ENCODE results near the gene SIRPA. TPM values are rescaled to one million over a fixed set of nuclear protein-coding genes. Genes with fewer than 3 reads are reported as not detected.

The SIRPA gene
- total RNA-seq, 1 experiment from 2014 or later = 6.0 TPM

GRCh38 chr20:1924910-1925861, 30.0 kb downstream of the SIRPA start:
- no peak overlapping the region for H3T11ph ChIP-seq (ENCODE audit: low read length)
- H4K8ac ChIP-seq (replicated peaks; ENCODE audit: insufficient read length, low read depth, low read length) = no peak overlapping the region
- H3K9me3 Mint-ChIP-seq = no peaks in the 10 kb centered on the region; a peak in 1 of 5 replicates
- no peak overlapping the region; a peak in 1 of 7 replicates for H3K27ac Mint-ChIP-seq
- no peak overlapping the region for H3K4me2 ChIP-seq (ENCODE audit: insufficient read depth, insufficient read length, low read length)
- no CpG with 5 or more reads among the region's 13 CpGs for WGBS (ENCODE audit: extremely low coverage, insufficient read length, low lambda C conversion rate)
- H3K4me1 ChIP-seq (ENCODE audit: insufficient read depth, low read length) = peaks cover 4% of the 10 kb centered on the region; the same call in 1 of the 2 replicates
- no peak overlapping the region for H3K4me3 Mint-ChIP-seq
- peak; percentile 38 for DNase-seq
- no peak overlapping the region for H3K56ac ChIP-seq (ENCODE audit: insufficient read length, low read depth, low read length)
- H2AFZ ChIP-seq (ENCODE audit: low read length) = no peak overlapping the region
- H2BK5ac ChIP-seq (ENCODE audit: insufficient read length, low read length) = no peak overlapping the region
- H3K23ac ChIP-seq (ENCODE audit: insufficient read length, low read depth, low read length) = no peak overlapping the region
- no peaks in the 10 kb centered on the region for H3K27me3 ChIP-seq (ENCODE audit: insufficient read depth, low read length)
- H3K27me3 Mint-ChIP-seq (ENCODE audit: low read depth) = peaks cover 4% of the 10 kb centered on the region
- H2BK120ac ChIP-seq (ENCODE audit: low read depth, low read length, poor library complexity, severe bottlenecking) = no peak overlapping the region
- H3K9ac ChIP-seq (ENCODE audit: extremely low read depth, insufficient read length, low read length) = no peak overlapping the region
- no peaks in the 10 kb centered on the region for H4K20me1 ChIP-seq (ENCODE audit: control insufficient read depth, insufficient read depth, insufficient read length)
- no peak overlapping the region for H2BK20ac ChIP-seq (ENCODE audit: low read depth, low read length, poor library complexity, severe bottlenecking)
- no peak overlapping the region for H2BK12ac ChIP-seq (ENCODE audit: insufficient read length, low read depth, low read length)
- H3K4me1 Mint-ChIP-seq = peaks cover 31 to 40% of the 10 kb centered on the region in 2 experiments
- H3K27ac ChIP-seq (ENCODE audit: insufficient read length, low read depth, low read length) = no peak overlapping the region
- no peaks in the 10 kb centered on the region for H3K79me1 ChIP-seq (ENCODE audit: insufficient read depth, low read depth, low read length, poor library complexity, severe bottlenecking)
- H4K91ac ChIP-seq (ENCODE audit: insufficient read length, low read depth, low read length) = no peak overlapping the region
- H2AK5ac ChIP-seq (ENCODE audit: insufficient read length, low read length) = no peak overlapping the region
- no peak overlapping the region for H3K18ac ChIP-seq (ENCODE audit: insufficient read length, low read depth, low read length)
- no peaks in the 10 kb centered on the region for H3K9me3 ChIP-seq (ENCODE audit: control insufficient read depth, low read depth, low read length)
- H3K79me2 ChIP-seq (ENCODE audit: insufficient read depth, low read length) = no peaks in the 10 kb centered on the region
- no peak overlapping the region for H3K4ac ChIP-seq (ENCODE audit: low read depth, low read length)
- H2BK15ac ChIP-seq (ENCODE audit: low read depth, low read length) = no peak overlapping the region
- peaks cover 3 to 4% (median 4%) of the 10 kb centered on the region in 3 experiments; a peak in 6 of 7 replicates for H3K36me3 Mint-ChIP-seq (ENCODE audit: insufficient read depth in 1 of 3, low read depth in 3 of 3)
- H3K14ac ChIP-seq (ENCODE audit: insufficient read depth, low read length) = no peak overlapping the region; the same call in 1 of the 2 replicates
- H4K5ac ChIP-seq (ENCODE audit: insufficient read length, low read depth, low read length) = no peak overlapping the region
- H3K23me2 ChIP-seq (ENCODE audit: insufficient read length, low read depth, low read length, poor library complexity, severe bottlenecking) = no peaks in the 10 kb centered on the region
- TF ChIP-seq, protein P1, sequence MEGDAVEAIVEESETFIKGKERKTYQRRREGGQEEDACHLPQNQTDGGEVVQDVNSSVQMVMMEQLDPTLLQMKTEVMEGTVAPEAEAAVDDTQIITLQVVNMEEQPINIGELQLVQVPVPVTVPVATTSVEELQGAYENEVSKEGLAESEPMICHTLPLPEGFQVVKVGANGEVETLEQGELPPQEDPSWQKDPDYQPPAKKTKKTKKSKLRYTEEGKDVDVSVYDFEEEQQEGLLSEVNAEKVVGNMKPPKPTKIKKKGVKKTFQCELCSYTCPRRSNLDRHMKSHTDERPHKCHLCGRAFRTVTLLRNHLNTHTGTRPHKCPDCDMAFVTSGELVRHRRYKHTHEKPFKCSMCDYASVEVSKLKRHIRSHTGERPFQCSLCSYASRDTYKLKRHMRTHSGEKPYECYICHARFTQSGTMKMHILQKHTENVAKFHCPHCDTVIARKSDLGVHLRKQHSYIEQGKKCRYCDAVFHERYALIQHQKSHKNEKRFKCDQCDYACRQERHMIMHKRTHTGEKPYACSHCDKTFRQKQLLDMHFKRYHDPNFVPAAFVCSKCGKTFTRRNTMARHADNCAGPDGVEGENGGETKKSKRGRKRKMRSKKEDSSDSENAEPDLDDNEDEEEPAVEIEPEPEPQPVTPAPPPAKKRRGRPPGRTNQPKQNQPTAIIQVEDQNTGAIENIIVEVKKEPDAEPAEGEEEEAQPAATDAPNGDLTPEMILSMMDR (conservative IDR thresholded peaks at IDR 0.05) = peak; percentile 46

Data from H9 (cell line).